Heart right ventricle (tissue), 16 donors: ENCODE data around the gene ACADS. TPM values are rescaled to one million over a fixed set of nuclear protein-coding genes. Genes with fewer than 3 reads are reported as not detected.

Source experiments
- ATAC-seq, 8 donors: fragments of 200-7000 bp; cut with Tn5 transposase; one replicate each; pipeline ENCODE4 v1.9.1; 2020; ENCODE audit warnings: mild to moderate bottlenecking in 8 of 8, moderate library complexity in 8 of 8, moderate number of reproducible peaks in 1 of 8
- DNase-seq, 2 donors: peaks; one replicate each; pipeline ENCODE4 v3.0.0-alpha.2; 2020
- H3K27ac ChIP-seq, 10 donors: fragments of 200-600 bp; sonication (generic) in 2 of 10; one replicate each; pipeline versions ENCODE4 v1.5.0 to v1.8.0; 2020 to 2022; ENCODE audit warnings: mild to moderate bottlenecking in 3 of 10
- H3K27me3 ChIP-seq, 7 donors: fragments of 200-600 bp; one replicate each; pipeline ENCODE4 v1.8.0; 2021 to 2022; ENCODE audit warnings: mild to moderate bottlenecking in 2 of 7
- H3K36me3 ChIP-seq, 9 donors: fragments of 200-600 bp; sonication (generic) in 1 of 9; one replicate each; pipeline versions ENCODE4 v1.5.0 to v1.8.0; 2020 to 2022; ENCODE audit warnings: mild to moderate bottlenecking in 2 of 9
- H3K4me1 ChIP-seq, 9 donors: fragments of 200-600 bp; sonication (generic) in 1 of 9; one replicate each; pipeline versions ENCODE4 v1.5.0 to v1.8.0; 2020 to 2022; ENCODE audit warnings: mild to moderate bottlenecking in 4 of 9
- H3K4me3 ChIP-seq, 10 donors: fragments of 200-600 bp; sonication (generic) in 2 of 10; one replicate each; pipeline versions ENCODE4 v1.5.0 to v1.8.0; 2020 to 2022; ENCODE audit warnings: mild to moderate bottlenecking in 7 of 10, moderate library complexity in 2 of 10
- H3K9me3 ChIP-seq, 11 donors: fragments of 200-600 bp in 10 of 11; sonication (generic) in 2 of 11; one replicate each; pipeline versions ENCODE4 v1.5.0 to v1.8.0; 2013 to 2022; ENCODE audit warnings: mild to moderate bottlenecking in 2 of 11, control low read depth in 1 of 11, moderate library complexity in 1 of 11
- WGBS, 2 donors: extraction: QIAGEN DNeasy Blood & Tissue Kit; methylation state at CpG; one replicate each; pipeline ENCODE4 v1.1.7; 2013; ENCODE audit warnings: inconsistent platforms in 1 of 2; 5-methylcytosine and 5-hydroxymethylcytosine counted together
- intact Hi-C, 10 donors: fragments of 100-400 bp; cut with DNase I; formaldehyde crosslinking; loops; one replicate each; pipeline versions ENCODE4 v1.11.1 to v1.14.2; 2022
- long read RNA-seq, 3 donors: library from polyadenylated mRNA; unstranded; transcript quantifications; one replicate each; pipeline ENCODE4 v2.0.0, GENCODE V29; 2020 to 2021
- polyA plus RNA-seq, 2 donors: library from polyadenylated mRNA; stranded (reverse); fragments of 200-250 nt; gene quantifications; one replicate each; pipeline ENCODE4 v1.2.3, GENCODE V29; 2013
- total RNA-seq, 10 donors: library from RNA; stranded (reverse); fragmentation: NEBNext Ultra II Directional in 3 of 10; extraction: Animal tissue kit (Norgen Biotek cat#: 25700) in 3 of 10; gene quantifications; one replicate each; pipeline versions ENCODE4 v1.2.1 to v1.2.4, GENCODE V29; 2021 to 2023
- TF ChIP-seq, protein P1 (sequence below), 9 donors: fragments of 200-600 bp; sonication (generic) in 2 of 9; IDR thresholded peaks; one replicate each; pipeline versions ENCODE4 v1.5.0 to v1.8.0; 2021 to 2022; ENCODE audit warnings: antibody characterized with exemption in 9 of 9, mild to moderate bottlenecking in 5 of 9, moderate library complexity in 1 of 9
- donor health status: Arrhythmogenic right ventricular cardiomyopathy.
- donor health status: ischemic (EF 13 %, LVEDD 7.1; RV severe dilation, severe dysfunction).
- donor health status: healthy with polysubstance abuse.
- donor health status: DM: no; HTN: yes; CAD: no.
- donor health status: DM: no; HTN: no; CAD: no.
- donor health status: ischemic (EF 25% LVEDD 6.9; RV normal size, moderate dysfunction).
- donor health status: ischemic (EF 25% LVEDD 5.7; RV mildly dilated, moderate dysfunction).
- donor health status: healthy.
- donor health status: DM: yes; HTN: yes; CAD: no.
- donor health status: Ischemic cardiomyopathy.
- donor health status: ischemic (EF 35%, LVEDD 5.7; RV mildly dilated, moderate dysfunction).
- donor health status: nonischemic (EF 11% LVEDD 7.7; RV severe dilation, severe dysfunction).
- donor health status: DM: yes; HTN: yes; CAD: no.
- donor health status: PGD.
- donor health status: ischemic (EF 29% LVEDD 5.4; RV normal size, mild dysfunction).
- donor health status: nonischemic (EF 23%, LVEDD 6.1; RV moderate dilation, normal function).

ACADS gene
- total RNA-seq (100 to 1,000 TPM in 1 of 10 donors, 10 to 100 TPM in 9; 67.0 to 119 (median 77.9) TPM), polyA plus RNA-seq (10 to 100 TPM; 64.4 to 69.0 TPM)
- long read RNA-seq, donor 1, transcript ACADS-201 (10 exons, 1,950 nt) = major isoform, 348 of 419 reads
- long read RNA-seq, donor 1, partial matches to known transcripts = 56 of 419 reads
- long read RNA-seq, donor 1, other reads (novel, unspliced or antisense) = 15 of 419 reads
- long read RNA-seq, donor 2, transcript ACADS-201 (10 exons, 1,950 nt) = major isoform, 419 of 500 reads
- long read RNA-seq, donor 2, partial matches to known transcripts = 56 of 500 reads
- long read RNA-seq, donor 2, other reads (novel, unspliced or antisense) = 24 of 500 reads
- long read RNA-seq, donor 3, transcript ACADS-201 (10 exons, 1,950 nt) = major isoform, 754 of 858 reads
- long read RNA-seq, donor 3, partial matches to known transcripts = 71 of 858 reads
- long read RNA-seq, donor 3, other reads (novel, unspliced or antisense) = 33 of 858 reads

GRCh38 chr12:120725659-120726509, at the start of gene ACADS:
Gene ACADS (plus strand): TSS chr12:120725826. CDS start chr12:120725886, 60 bp downstream.
- WGBS, 2 donors = 5% methylated on average over 66 of the region's 66 CpGs
- Histone ChIP-seq H3K27me3 (no peaks in the 10 kb centered on the region), H3K9me3 (no peaks in the 10 kb centered on the region), H3K27ac (peak within 1 kb of the TSS; percentile 34 to 91 (median 88)), H3K4me3 (peak within 1 kb of the TSS; percentile 55 to 90 (median 78)), H3K36me3 (peaks cover 0 to 81% (median 32%) of the 10 kb centered on the region in 9 donors), H3K4me1 (peaks cover 0 to 30% (median 19%) of the 10 kb centered on the region in 9 donors)
- peak; percentile 98 to 99 (median 99) for ATAC-seq
- intact Hi-C loops = loop anchor here in 6 of 10 donors (5.0 to 10.0 kb wide), 4 partner anchors 179 to 249 kb away; partner anchors contain the start of genes HNF1A (in 4 of the 6) and SPPL3 (in 1 of the 6)
- DNase-seq = peak; percentile 88 to 94
- TF ChIP-seq, protein P1, sequence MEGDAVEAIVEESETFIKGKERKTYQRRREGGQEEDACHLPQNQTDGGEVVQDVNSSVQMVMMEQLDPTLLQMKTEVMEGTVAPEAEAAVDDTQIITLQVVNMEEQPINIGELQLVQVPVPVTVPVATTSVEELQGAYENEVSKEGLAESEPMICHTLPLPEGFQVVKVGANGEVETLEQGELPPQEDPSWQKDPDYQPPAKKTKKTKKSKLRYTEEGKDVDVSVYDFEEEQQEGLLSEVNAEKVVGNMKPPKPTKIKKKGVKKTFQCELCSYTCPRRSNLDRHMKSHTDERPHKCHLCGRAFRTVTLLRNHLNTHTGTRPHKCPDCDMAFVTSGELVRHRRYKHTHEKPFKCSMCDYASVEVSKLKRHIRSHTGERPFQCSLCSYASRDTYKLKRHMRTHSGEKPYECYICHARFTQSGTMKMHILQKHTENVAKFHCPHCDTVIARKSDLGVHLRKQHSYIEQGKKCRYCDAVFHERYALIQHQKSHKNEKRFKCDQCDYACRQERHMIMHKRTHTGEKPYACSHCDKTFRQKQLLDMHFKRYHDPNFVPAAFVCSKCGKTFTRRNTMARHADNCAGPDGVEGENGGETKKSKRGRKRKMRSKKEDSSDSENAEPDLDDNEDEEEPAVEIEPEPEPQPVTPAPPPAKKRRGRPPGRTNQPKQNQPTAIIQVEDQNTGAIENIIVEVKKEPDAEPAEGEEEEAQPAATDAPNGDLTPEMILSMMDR (IDR thresholded peaks at IDR 0.05) = peak in 3 of 9 donors; percentile 14 to 28 (median 25)

GRCh38 chr12:120677765-120678473, 47.7 kb upstream of the ACADS start:
- H3K27me3 ChIP-seq = no peaks in the 10 kb centered on the region

GRCh38 chr12:120678572-120678971, 47.1 kb upstream of the ACADS start:
- Histone ChIP-seq H3K4me1 (peaks cover 0 to 26% (median 12%) of the 10 kb centered on the region in 9 donors), H3K9me3 (no peaks in the 10 kb centered on the region), H3K36me3 (no peaks in the 10 kb centered on the region), H3K4me3 (no peak overlapping the region), H3K27ac (peak overlapping the region in 9 of 10 donors; percentile 41 to 85 (median 79)), H3K27me3 (no peaks in the 10 kb centered on the region)
- ATAC-seq = peak in 2 of 8 donors; percentile 2 to 20
- intact Hi-C loops = loop anchor here in 1 of 10 donors (1.0 kb wide), 1 partner anchor 20 kb away; no protein-coding TSS in a partner anchor
- TF ChIP-seq, protein P1 (IDR thresholded peaks at IDR 0.05) = no peak
- 71 to 72% methylated on average over 8 of the region's 8 CpGs for WGBS, 2 donors
- DNase-seq = no peak

More at GRCh38 chr12:120677765-120678473, 47.7 kb upstream of the ACADS start:
- DNase-seq = peak; percentile 45 to 59
- peaks cover 0 to 26% (median 12%) of the 10 kb centered on the region in 9 donors for H3K4me1 ChIP-seq
- peak overlapping the region; percentile 51 to 85 (median 78) for H3K27ac ChIP-seq
- WGBS, 2 donors = 41 to 50% methylated on average over 7 of the region's 7 CpGs
- intact Hi-C loops = loop anchor here in 1 of 10 donors (1.0 kb wide), 1 partner anchor 20 kb away; no protein-coding TSS in a partner anchor
- TF ChIP-seq, protein P1 (IDR thresholded peaks at IDR 0.05) = no peak
- no peaks in the 10 kb centered on the region for H3K9me3 ChIP-seq
- H3K4me3 ChIP-seq = no peak overlapping the region
- peak; percentile 68 to 95 (median 89) for ATAC-seq
- no peaks in the 10 kb centered on the region for H3K36me3 ChIP-seq
